GM12864 (cell line): ENCODE measurements around the gene SEC22A.

Experiments
- DNase-seq: peaks from one replicate; pipeline ENCODE4 v3.0.0-alpha.2; 2011; ENCODE audit warnings: low read depth
- H3K4me3 ChIP-seq: 2 replicates; pipeline ENCODE4 v1.5.1; 2011; ENCODE audit warnings: mild to moderate bottlenecking, low read depth, low read length, control low read depth
- CTCF ChIP-seq: IDR thresholded peaks from 2 replicates; pipeline ENCODE4 v1.5.1; 2011; ENCODE audit warnings: low read depth, mild to moderate bottlenecking, moderate library complexity, low read length, control low read depth, inconsistent platforms; ENCODE audit errors: missing control alignments

Gene SEC22A

GRCh38 chr3:123275691-123276090, 73.9 kb downstream of the SEC22A start:
- no peak overlapping the region for H3K4me3 ChIP-seq
- no peak for TF ChIP-seq CTCF
- no peak for DNase-seq

- TF ChIP-seq CTCF: no peak
- no peak for DNase-seq
Measured at GRCh38 chr3:123276346-123277006, 74.7 kb downstream of the SEC22A start.

DNA sequence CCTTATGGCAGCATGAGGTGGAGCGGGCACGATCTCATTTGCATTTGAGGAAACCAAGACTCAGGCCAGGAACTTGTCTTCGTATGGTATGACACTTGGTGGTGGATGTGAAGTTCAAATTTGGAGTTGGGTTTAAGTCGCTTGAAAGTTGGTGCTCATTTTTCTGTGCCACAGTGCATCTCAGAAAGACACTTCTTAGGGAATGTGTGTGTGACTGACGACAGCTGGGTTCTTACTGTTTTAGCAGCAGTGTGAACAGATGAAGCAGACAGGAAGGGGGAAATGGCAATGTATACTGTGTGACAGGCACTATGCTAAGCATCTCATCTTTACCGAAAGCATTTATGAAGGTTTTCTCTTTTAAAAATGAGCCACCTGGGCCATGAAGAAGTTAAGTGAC, 75.4 kb downstream of the SEC22A start:
- no peak overlapping the region for H3K4me3 ChIP-seq
- DNase-seq: no peak
- TF ChIP-seq CTCF: no peak

More at GRCh38 chr3:123276346-123277006, 74.7 kb downstream of the SEC22A start:
- no peak overlapping the region for H3K4me3 ChIP-seq

GRCh38 chr3:123278446-123278845, 76.7 kb downstream of the SEC22A start:
- H3K4me3 ChIP-seq: no peak overlapping the region
- no peak for DNase-seq
- no peak for TF ChIP-seq CTCF

DNA sequence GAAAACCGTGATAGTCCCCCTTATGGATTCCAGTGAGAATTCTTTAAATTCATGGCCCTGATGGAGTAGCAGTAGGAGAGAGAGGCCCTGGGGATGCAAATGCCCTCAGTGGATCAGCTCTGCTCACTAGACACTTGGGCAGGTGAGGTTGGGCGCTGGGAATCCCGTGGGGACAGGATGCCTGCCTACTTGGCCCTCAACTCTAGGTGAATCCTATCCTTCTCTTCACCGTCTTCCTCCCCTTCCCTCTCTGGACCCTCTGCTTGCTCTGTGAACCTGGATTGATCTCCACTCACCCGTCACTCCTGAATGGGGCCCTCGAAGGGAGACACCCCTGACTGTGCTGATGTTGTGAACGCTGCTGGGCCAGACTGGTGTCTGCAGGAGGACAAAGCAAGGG, 77.4 kb downstream of the SEC22A start:
- no peak for TF ChIP-seq CTCF
- no peak for DNase-seq

DNA sequence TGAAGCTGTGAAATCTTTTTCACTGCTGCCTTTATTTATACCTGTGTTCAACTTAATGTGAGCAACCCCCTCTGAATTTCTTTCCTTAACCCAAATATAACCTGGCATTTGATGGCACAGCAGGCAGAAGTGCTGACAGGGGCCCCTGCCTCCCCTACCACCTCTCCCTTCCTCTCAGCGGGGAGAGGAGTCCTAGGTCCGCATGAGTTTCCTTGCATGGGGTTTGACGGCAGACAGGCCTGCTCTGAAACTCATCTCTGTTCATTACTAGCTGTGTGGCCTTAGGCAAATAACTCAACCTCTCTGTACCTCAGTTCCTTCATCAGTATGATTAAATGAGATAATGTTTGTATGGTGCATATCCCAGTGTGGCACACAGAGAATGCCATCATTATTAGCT, 79.7 kb downstream of the SEC22A start:
- no peak for DNase-seq
- TF ChIP-seq CTCF: no peak

More for the DNA sequence above, 77.4 kb downstream of the SEC22A start:
- no peak overlapping the region for H3K4me3 ChIP-seq

DNA sequence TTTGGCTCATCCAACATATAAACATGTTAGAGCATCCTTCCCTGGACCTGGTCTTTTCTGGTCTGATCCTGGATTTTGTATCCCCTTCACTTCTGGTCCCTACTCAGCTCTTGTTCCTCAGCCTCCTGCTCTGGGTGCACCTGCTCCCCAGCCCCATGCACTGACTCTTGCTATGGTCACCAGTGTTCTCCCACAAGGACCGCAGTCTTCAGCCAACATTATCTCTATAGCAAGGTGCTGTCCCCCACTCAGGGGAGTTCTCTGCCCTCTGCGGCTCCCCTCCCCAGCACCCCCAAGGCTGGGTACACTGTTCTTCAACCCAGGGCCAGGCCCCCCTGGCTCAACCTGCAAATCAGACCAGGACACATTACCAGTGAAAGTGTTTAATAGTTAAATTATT, 80.2 kb downstream of the SEC22A start:
- DNase-seq: no peak
- TF ChIP-seq CTCF: no peak
- no peak overlapping the region for H3K4me3 ChIP-seq

More for the DNA sequence above, 79.7 kb downstream of the SEC22A start:
- no peak overlapping the region for H3K4me3 ChIP-seq
